HepG2 (cell line): Measurements from ENCODE around the gene ELP2. TPM values are rescaled to one million over a fixed set of nuclear protein-coding genes. Genes with fewer than 3 reads are reported as not detected.
"Not testable (repeated sequence)": the region's sequence is repeated elsewhere in the genome, so short reads cannot be mapped to it uniquely, and the experiment has no call there.

Experiments used
- ATAC-seq: fragments of 200-7000 bp; cut with Tn5 transposase; 3 replicates; pipeline ENCODE4 v1.9.1; 2020; ENCODE audit warnings: mild to moderate bottlenecking, moderate library complexity
- BruUV-seq: library from RNA; stranded (reverse); fragments of 400-500 nt; replicated peaks from 2 replicates; lab custom pipeline; 2021; lab: Mats Ljungman, UMichigan
- CTCF ChIA-PET: fragments of 300-600 bp; formaldehyde crosslinking; extraction: SDS; loops from one replicate; lab custom pipeline; 2021; ENCODE audit warnings: low total read pairs, inconsistent platforms, low intra/inter-chr PET ratio; lab: Yijun Ruan, JAX
- POLR2A ChIA-PET: fragments of 350-600 bp; sonication (Branson Sonifier 250); formaldehyde crosslinking; loops from one replicate; lab custom pipeline; 2020; ENCODE audit warnings: antibody characterized with exemption, inconsistent platforms; lab: Yijun Ruan, JAX
- DNase-seq: peaks from one replicate; pipeline ENCODE4 v3.0.0-alpha.2; 2015; ENCODE audit warnings: low spot score
- FAIRE-seq: peaks from 3 replicates; lab custom pipeline; 2011; peaks lifted over from hg19 to GRCh38; lab: Jason Lieb, UNC
- H2AFZ ChIP-seq: one replicate; pipeline ENCODE4 v1.6.1; 2011; ENCODE audit warnings: low read length, inconsistent platforms
- H3K27ac ChIP-seq: fragments of 300-600 bp; 3 replicates; pipeline ENCODE4 v1.8.0; 2011; ENCODE audit warnings: mixed run types, mild to moderate bottlenecking, mixed read lengths, low read length, inconsistent platforms; ENCODE audit not compliant: insufficient read depth; ENCODE audit errors: extremely low read length
- H3K27me3 ChIP-seq, 2 experiments: fragments of 200-600 bp in 1 of 2; 2 replicates in 1 of 2; 3 replicates in 1 of 2; pipeline versions ENCODE4 v1.6.0 to v1.8.0; 2011; ENCODE audit warnings: low read length in 2 of 2, mild to moderate bottlenecking in 2 of 2, moderate library complexity in 2 of 2, inconsistent platforms in 1 of 2; ENCODE audit not compliant: insufficient read depth in 2 of 2, control insufficient read depth in 1 of 2
- H3K36me3 ChIP-seq, 2 experiments: fragments of 200-600 bp in 1 of 2; replicated peaks in 1 of 2; 2 replicates in 1 of 2; 3 replicates in 1 of 2; pipeline versions ENCODE4 v1.5.1 to v1.8.0; 2011; ENCODE audit warnings: low read length in 2 of 2, inconsistent platforms in 1 of 2; ENCODE audit not compliant: insufficient read depth in 2 of 2, control insufficient read depth in 1 of 2
- H3K4me1 ChIP-seq: 2 replicates; pipeline ENCODE4 v1.5.1; 2012; ENCODE audit warnings: low read length, inconsistent platforms; ENCODE audit not compliant: insufficient read depth
- H3K4me2 ChIP-seq: 2 replicates; pipeline ENCODE4 v1.6.0; 2011; ENCODE audit warnings: low read depth, low read length, inconsistent platforms
- H3K4me3 ChIP-seq, 3 experiments: fragments of 200-600 bp in 1 of 3; sonication (generic), shearing (Covaris generic) in 1 of 3; replicated peaks in 1 of 3; 2 replicates each; pipeline ENCODE4 v1.5.1; 2011 to 2016; ENCODE audit warnings: low read length in 3 of 3, inconsistent platforms in 2 of 3, low read depth in 2 of 3, mild to moderate bottlenecking in 2 of 3, control low read depth in 1 of 3, mixed read lengths in 1 of 3; ENCODE audit not compliant: insufficient read depth in 1 of 3
- H3K79me2 ChIP-seq: one replicate; pipeline ENCODE4 v1.6.1; 2011; ENCODE audit warnings: low read length, inconsistent platforms; ENCODE audit not compliant: insufficient read depth
- H3K9ac ChIP-seq: 2 replicates; pipeline ENCODE4 v1.6.0; 2011; ENCODE audit warnings: mild to moderate bottlenecking, low read depth, low read length, inconsistent platforms; ENCODE audit not compliant: insufficient read depth
- H3K9me3 ChIP-seq: 2 replicates; pipeline ENCODE4 v1.5.1; 2012; ENCODE audit warnings: mild to moderate bottlenecking, low read length
- H4K20me1 ChIP-seq: 2 replicates; pipeline ENCODE4 v1.6.0; 2011; ENCODE audit warnings: inconsistent platforms, mild to moderate bottlenecking, low read length, moderate library complexity; ENCODE audit not compliant: insufficient read depth
- HBP1 ChIP-seq: IDR thresholded peaks from 2 replicates; pipeline ENCODE4 v1.6.1; 2016; ENCODE audit warnings: low read depth, control low read depth
- HOXA9 ChIP-seq: sonication (generic); formaldehyde crosslinking; IDR thresholded peaks from 2 replicates; pipeline ENCODE4 v1.8.1; 2022; ENCODE audit warnings: missing genetic modification reagents, mild to moderate bottlenecking, moderate library complexity, borderline replicate concordance
- IRX3 ChIP-seq: sonication (generic); formaldehyde crosslinking; IDR thresholded peaks from 2 replicates; pipeline ENCODE4 v1.8.1; 2023; ENCODE audit warnings: mild to moderate bottlenecking, low read depth, missing genetic modification reagents, borderline replicate concordance
- MEIS1 ChIP-seq: sonication (generic); formaldehyde crosslinking; IDR thresholded peaks from 2 replicates; pipeline ENCODE4 v1.9.0; 2021; ENCODE audit warnings: mild to moderate bottlenecking, missing genetic modification reagents, moderate library complexity, borderline replicate concordance
- RAD51 ChIP-seq: fragments of 450-650 bp; IDR thresholded peaks from 2 replicates; pipeline ENCODE4 v1.6.1; 2016; ENCODE audit warnings: borderline replicate concordance
- ZKSCAN8 ChIP-seq: IDR thresholded peaks from 2 replicates; pipeline ENCODE4 v1.6.1; 2016; ENCODE audit warnings: borderline replicate concordance, missing genetic modification reagents, missing compliant biosample characterization
- ZNF562 ChIP-seq: sonication (generic); formaldehyde crosslinking; IDR thresholded peaks from 2 replicates; pipeline ENCODE4 v1.8.0; 2022; ENCODE audit warnings: missing genetic modification reagents, borderline replicate concordance
- ZNF572 ChIP-seq: sonication (generic); formaldehyde crosslinking; IDR thresholded peaks from 2 replicates; pipeline ENCODE4 v1.5.1; 2020; ENCODE audit warnings: mild to moderate bottlenecking, missing genetic modification reagents
- ZNF704 ChIP-seq: sonication (generic); formaldehyde crosslinking; IDR thresholded peaks from 2 replicates; pipeline ENCODE4 v1.8.1; 2023; ENCODE audit warnings: mild to moderate bottlenecking, inconsistent platforms, moderate library complexity, missing genetic modification reagents, borderline replicate concordance
- WGBS: methylation state at CpG from one replicate; pipeline ENCODE4 v1.1.6; 2017; ENCODE audit warnings: low lambda C conversion rate; 5-methylcytosine and 5-hydroxymethylcytosine counted together
- in situ Hi-C: cut with HindIII; loops from 2 replicates; pipeline ENCODE4 v1.10.0; 2017; ENCODE audit warnings: low pct_unique_long_range_greater_than_20kb; ENCODE audit not compliant: extremely low pct_ligation_motif_present
- intact Hi-C: fragments of 100-400 bp; cut with micrococcal nuclease; formaldehyde crosslinking; loops from one replicate; pipeline ENCODE4 v1.10.0; 2022; ENCODE audit not compliant: unreplicated experiment
- polyA plus RNA-seq, 8 experiments: library from polyadenylated mRNA; depleted of rRNA in 3 of 8; stranded (reverse) in 7 of 8; unstranded in 1 of 8; fragments of >200 nt; fragmentation: Illumina TruSeq in 4 of 8; extraction: Trizol in 4 of 8; gene quantifications; 2 replicates each; pipeline versions ENCODE4 v1.2.1 to v1.2.3, GENCODE V29; 2011 to 2016; ENCODE audit warnings: low read depth in 4 of 8, missing spikeins in 1 of 8, mixed read lengths in 1 of 8; ENCODE audit not compliant: insufficient read depth in 1 of 8
- total RNA-seq, 5 experiments: library from RNA; depleted of rRNA; stranded (reverse); fragments of >200 nt; fragmentation: Illumina TruSeq; extraction: Trizol; gene quantifications; 2 replicates each; pipeline ENCODE4 v1.2.3, GENCODE V29; 2016; ENCODE audit warnings: low read depth in 1 of 5

The ELP2 gene
- total and polyA plus RNA-seq, 2 of the 13 experiments (the other 11 are each of a cell fraction or from before 2014, with no cell fraction given): 98.7 to 100 TPM

- ChIA-PET POLR2A (no interaction called here), CTCF (no interaction called here)
- ATAC-seq: no peak
- Histone ChIP-seq H4K20me1 (no peaks in the 10 kb centered on the region), H3K9me3 (no peaks in the 10 kb centered on the region), H3K36me3 (peaks cover 8 to 55% of the 10 kb centered on the region in 2 experiments; a peak in 4 of 5 replicates), H3K27ac (no peak overlapping the region), H3K4me2 (no peak overlapping the region), H3K79me2 (peaks cover 2% of the 10 kb centered on the region), H2AFZ (no peak overlapping the region), H3K4me3 (no peak overlapping the region), H3K4me1 (0 out of 2 replicates have a peak, but pooled peaks cover 6% of the 10 kb centered on the region), H3K9ac (no peak overlapping the region), H3K27me3 (no peaks in the 10 kb centered on the region)
- no peak for FAIRE-seq
- TF ChIP-seq MEIS1 (CRISPR knock-in tag): no peak
- no peak for TF ChIP-seq HOXA9
- TF ChIP-seq RAD51: no peak
- TF ChIP-seq ZKSCAN8 (CRISPR knock-in tag): no peak
- TF ChIP-seq ZNF572 (CRISPR knock-in tag): no peak
- no peak for TF ChIP-seq ZNF704
- no peak for TF ChIP-seq IRX3 (CRISPR knock-in tag)
- no peak for TF ChIP-seq HBP1 (CRISPR knock-in tag)
- no peak for TF ChIP-seq ZNF562 (CRISPR knock-in tag)
- DNase-seq: no peak
- 92% methylated on average over 1 of the region's 1 CpG for WGBS
- BruUV-seq: no TSS peak
- in situ Hi-C loops (no loop called here), intact Hi-C loops (no loop called here)
Measured at GRCh38 chr18:36207303-36207702, 77.6 kb downstream of the ELP2 start.

- BruUV-seq, DNase-seq, H3K9ac ChIP-seq, in situ Hi-C loops, H3K4me1 ChIP-seq, intact Hi-C loops, H3K4me2 ChIP-seq, H3K27me3 ChIP-seq, FAIRE-seq, H3K27ac ChIP-seq, H3K9me3 ChIP-seq, H3K79me2 ChIP-seq, ATAC-seq, POLR2A ChIA-PET, CTCF ChIA-PET, H2AFZ ChIP-seq, H4K20me1 ChIP-seq, H3K4me3 ChIP-seq: not testable (repeated sequence)
- H3K36me3 ChIP-seq: peaks cover 10 to 58% of the 10 kb centered on the region in 2 experiments
- WGBS: 100% methylated on average over 2 of the region's 2 CpGs
Measured at GRCh38 chr18:36207969-36208368, 78.3 kb downstream of the ELP2 start.
